Sigmoid colon (tissue), 4 donors: ENCODE measurements around the gene UCMA.

Experiments used
- EP300 ChIP-seq, 4 donors: sonication (generic); formaldehyde crosslinking; IDR thresholded peaks; one replicate each; pipeline ENCODE4 v1.6.1; 2017; ENCODE audit warnings: antibody characterized with exemption in 4 of 4
- POLR2A ChIP-seq, 2 donors: fragments of 450-650 bp; IDR thresholded peaks; one replicate each; pipeline ENCODE4 v1.6.1; 2016; ENCODE audit warnings: antibody characterized with exemption in 2 of 2, mild to moderate bottlenecking in 2 of 2, moderate library complexity in 2 of 2
- TF ChIP-seq, protein P1 (sequence below), 4 experiments: fragments of 450-650 bp in 3 of 4; fragments of 200-600 bp in 1 of 4; IDR thresholded peaks; one replicate each; pipeline ENCODE4 v1.5.1; 2016 to 2019; ENCODE audit warnings: antibody characterized with exemption in 4 of 4, mild to moderate bottlenecking in 3 of 4, moderate library complexity in 2 of 4

DNA sequence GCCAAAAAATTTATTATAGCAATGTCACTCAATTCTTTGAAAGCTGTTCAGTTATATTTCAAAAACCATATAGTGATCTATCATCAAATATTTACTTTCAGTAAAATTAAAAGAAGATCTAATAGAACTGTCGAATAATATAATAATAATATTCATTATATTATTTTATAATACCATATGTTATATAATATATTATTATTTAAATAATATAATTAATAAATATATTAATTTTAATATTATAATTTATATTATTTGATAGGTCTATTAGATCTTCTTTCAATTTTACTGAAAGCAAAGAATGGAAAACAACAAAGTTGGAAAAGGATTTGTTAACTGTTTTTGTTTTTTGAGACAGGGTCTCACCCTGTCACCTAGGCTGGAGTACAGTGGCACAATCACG, 22.5 kb upstream of the UCMA start:
- TF ChIP-seq, protein P1, sequence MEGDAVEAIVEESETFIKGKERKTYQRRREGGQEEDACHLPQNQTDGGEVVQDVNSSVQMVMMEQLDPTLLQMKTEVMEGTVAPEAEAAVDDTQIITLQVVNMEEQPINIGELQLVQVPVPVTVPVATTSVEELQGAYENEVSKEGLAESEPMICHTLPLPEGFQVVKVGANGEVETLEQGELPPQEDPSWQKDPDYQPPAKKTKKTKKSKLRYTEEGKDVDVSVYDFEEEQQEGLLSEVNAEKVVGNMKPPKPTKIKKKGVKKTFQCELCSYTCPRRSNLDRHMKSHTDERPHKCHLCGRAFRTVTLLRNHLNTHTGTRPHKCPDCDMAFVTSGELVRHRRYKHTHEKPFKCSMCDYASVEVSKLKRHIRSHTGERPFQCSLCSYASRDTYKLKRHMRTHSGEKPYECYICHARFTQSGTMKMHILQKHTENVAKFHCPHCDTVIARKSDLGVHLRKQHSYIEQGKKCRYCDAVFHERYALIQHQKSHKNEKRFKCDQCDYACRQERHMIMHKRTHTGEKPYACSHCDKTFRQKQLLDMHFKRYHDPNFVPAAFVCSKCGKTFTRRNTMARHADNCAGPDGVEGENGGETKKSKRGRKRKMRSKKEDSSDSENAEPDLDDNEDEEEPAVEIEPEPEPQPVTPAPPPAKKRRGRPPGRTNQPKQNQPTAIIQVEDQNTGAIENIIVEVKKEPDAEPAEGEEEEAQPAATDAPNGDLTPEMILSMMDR (IDR thresholded peaks at IDR 0.05), result no peak
- TF ChIP-seq EP300 (IDR thresholded peaks at IDR 0.05), result no peak
- no peak for TF ChIP-seq POLR2A (IDR thresholded peaks at IDR 0.05)
